ENCODE measurements around the gene CACNA1B.
"Not testable (repeated sequence)": the region's sequence is repeated elsewhere in the genome, so short reads cannot be mapped to it uniquely, and the experiment has no call there.

DNA sequence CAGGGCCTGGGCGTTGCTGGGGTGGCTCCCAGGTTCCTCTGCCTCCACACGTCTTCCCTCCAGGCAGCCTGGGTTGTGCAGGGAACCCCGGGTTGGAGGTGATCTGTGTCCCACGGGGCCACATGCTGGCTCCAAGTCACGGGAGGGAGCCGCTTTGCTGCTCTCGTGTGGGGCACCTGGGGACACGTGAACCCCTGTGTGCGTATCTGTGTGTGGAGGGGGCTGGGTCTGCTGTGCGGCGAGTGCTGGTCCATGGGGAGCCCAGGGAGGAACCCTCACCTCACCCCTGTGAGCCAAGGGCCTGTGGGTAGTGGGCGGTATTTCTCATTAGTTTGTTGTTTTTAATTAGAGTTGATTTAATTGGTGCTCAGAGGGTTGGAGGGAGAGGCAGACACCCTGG is 7.5 kb downstream of the CACNA1B start:
- TF ChIP-seq, protein P1, sequence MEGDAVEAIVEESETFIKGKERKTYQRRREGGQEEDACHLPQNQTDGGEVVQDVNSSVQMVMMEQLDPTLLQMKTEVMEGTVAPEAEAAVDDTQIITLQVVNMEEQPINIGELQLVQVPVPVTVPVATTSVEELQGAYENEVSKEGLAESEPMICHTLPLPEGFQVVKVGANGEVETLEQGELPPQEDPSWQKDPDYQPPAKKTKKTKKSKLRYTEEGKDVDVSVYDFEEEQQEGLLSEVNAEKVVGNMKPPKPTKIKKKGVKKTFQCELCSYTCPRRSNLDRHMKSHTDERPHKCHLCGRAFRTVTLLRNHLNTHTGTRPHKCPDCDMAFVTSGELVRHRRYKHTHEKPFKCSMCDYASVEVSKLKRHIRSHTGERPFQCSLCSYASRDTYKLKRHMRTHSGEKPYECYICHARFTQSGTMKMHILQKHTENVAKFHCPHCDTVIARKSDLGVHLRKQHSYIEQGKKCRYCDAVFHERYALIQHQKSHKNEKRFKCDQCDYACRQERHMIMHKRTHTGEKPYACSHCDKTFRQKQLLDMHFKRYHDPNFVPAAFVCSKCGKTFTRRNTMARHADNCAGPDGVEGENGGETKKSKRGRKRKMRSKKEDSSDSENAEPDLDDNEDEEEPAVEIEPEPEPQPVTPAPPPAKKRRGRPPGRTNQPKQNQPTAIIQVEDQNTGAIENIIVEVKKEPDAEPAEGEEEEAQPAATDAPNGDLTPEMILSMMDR (IDR thresholded peaks at IDR 0.05) = not testable (repeated sequence)
- not testable (repeated sequence) for TF ChIP-seq POLR2AphosphoS5, POLR2A, EP300 (IDR thresholded peaks at IDR 0.05)

All from sigmoid colon (tissue), 4 donors.